Activated CD4-positive, alpha-beta T cell treated with anti-CD3 and anti-CD28 coated beads for 48 hours (primary cell): ENCODE results near the gene ANO10.
"Not testable (repeated sequence)": the region's sequence is repeated elsewhere in the genome, so short reads cannot be mapped to it uniquely, and the experiment has no call there.

Experiments used
- DNase-seq: peaks from one replicate; pipeline ENCODE4 v3.0.0-alpha.2; 2020

The ANO10 gene, protein sequence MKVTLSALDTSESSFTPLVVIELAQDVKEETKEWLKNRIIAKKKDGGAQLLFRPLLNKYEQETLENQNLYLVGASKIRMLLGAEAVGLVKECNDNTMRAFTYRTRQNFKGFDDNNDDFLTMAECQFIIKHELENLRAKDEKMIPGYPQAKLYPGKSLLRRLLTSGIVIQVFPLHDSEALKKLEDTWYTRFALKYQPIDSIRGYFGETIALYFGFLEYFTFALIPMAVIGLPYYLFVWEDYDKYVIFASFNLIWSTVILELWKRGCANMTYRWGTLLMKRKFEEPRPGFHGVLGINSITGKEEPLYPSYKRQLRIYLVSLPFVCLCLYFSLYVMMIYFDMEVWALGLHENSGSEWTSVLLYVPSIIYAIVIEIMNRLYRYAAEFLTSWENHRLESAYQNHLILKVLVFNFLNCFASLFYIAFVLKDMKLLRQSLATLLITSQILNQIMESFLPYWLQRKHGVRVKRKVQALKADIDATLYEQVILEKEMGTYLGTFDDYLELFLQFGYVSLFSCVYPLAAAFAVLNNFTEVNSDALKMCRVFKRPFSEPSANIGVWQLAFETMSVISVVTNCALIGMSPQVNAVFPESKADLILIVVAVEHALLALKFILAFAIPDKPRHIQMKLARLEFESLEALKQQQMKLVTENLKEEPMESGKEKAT

DNA sequence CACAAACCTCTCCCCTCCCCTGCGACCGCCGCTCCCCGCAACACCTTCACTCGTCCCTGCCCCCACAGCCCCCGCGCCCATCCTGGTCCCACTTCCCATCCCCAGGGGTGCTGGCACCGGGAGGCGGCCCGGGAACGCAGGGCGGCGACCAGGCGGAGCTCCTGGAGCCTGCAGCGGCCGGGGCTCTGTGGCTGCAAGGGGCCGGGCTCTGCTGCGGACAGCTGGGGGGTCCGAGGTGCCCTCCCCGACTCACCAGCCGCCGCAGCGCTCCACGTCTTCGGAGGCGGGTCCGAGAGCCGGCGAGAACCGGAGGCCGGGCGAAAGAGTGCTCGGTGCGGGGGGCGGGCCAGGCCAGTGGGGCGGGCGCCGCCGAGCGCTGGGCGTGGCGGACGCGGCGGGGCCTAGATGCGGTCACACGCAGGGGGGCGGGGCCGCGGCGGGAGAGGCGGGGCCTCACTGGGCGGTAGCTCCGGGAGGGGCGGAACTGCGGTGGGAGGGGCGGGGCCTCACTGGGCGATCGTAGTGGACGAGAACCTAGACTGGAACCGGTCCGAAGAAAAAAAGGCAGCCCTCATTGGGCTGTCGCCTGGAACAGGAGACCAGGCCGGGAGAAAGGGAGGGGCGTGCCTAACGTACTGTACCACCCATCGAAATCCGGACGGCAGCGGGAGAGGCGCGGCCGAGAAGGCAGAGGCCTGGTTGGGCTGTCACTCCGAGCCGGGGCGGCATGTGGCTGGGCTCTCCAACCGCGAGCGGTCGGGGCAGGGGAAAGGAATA is at the start of gene ANO10:
Gene ANO10, minus strand, starts transcription at position 356 of the 777 bp plus-strand sequence. CDS start 16,159 bp downstream, outside the sequence.
- peak; percentile 97 for DNase-seq

DNA sequence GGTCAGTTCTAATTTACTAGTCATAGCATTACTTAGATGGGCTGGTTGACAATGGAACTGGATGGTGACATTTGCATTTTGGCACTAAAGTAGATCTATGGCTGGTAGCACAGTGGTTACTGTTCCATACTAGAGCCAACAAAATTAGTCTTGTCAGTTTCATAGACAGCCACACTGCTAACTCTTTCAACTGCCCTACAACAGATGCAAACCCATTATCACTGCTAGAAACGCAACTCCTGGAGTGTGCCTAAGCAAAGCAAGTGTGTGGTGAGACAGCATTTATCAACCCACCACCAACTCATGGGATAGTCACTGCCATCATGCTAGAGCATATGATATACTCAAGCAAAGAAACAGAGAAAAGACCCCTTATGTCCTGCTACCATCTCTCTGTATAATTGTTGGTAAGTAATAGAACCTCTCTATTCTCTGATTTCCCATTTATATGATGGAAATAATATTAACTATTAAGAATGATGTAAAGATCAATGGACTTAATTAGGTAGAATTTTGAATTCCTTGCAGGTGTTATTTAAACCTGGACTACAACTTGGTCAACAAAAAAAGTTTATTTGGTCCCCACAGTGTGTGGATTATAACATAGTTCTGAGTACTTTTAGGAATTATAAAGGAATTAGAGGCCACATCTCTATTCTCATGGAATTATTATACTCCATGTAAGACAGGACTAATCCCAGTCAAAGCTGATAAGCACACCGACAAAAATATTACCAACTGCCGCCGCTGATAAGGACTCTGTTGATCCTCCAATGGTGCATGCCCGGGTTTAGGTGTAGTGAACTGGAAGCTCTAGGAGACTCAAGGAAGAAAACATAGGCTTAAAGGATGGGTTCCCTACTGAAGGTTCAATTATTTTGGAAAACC is 49.1 kb upstream of the ANO10 start:
- DNase-seq, result no peak

DNA sequence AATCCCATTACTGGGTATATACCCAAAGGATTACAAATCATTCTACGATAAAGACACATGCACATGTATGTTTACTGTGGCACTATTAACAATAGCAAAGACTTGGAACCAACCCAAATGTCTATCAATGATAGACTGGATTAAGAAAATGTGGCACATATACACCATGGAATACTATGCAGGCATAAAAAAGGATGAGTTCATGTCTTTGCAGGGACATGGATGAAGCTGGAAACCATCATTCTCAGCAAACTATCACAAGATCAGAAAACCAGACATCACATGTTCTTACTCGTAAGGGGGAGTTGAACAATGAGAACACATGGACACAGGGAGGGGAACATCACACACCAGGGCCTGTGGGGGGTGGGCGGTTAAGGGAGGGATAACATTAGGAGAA is 43.2 kb upstream of the ANO10 start:
- not testable (repeated sequence) for DNase-seq

DNA sequence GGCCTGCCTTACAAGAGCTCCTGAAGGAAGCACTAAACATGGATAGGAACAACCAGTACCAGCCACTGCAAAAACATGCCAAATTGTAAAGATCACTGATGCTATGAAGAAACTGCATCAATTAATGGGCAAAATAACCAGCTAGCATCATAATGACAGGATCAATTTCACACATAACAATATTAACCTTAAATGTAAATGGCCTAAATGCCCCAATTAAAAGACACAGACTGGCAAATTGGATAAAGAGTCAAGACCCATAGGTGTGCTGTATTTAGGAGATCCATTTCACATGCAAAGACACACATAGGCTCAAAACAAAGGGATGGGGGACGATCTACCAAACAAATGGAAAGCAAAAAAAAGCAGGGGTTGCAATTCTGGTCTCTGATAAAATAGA is 39.6 kb upstream of the ANO10 start:
- DNase-seq, result not testable (repeated sequence)

DNA sequence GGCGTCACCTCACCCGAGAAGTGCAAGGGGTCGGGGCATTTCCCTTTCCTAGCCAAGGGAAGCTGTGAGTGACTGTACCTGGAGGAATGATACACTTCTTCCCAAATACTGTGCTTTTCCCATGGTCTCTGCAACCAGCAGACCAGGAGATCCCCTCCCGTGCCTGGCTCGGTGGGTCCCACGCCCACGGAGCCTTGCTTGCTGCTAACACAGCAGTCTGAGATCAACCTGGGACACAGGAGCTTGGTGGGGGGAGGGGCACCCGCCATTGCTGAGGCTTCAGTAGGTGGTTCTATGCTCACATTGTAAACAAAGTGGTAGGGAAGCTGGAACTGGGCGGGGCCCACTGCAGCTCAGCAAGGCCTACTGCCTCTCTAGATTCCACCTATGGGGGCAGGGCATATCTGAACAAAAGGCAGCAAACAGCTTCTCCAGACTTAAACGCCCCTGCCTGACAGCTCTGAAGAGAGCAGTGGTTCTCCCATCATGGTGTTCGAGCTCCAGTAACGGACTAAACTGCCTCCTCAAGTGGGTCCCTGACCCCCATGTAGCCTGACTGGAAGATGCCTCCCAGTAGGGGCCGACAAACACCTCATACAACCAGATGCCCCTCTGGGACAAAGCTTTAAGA is 37.6 kb upstream of the ANO10 start:
- DNase-seq, result no peak

DNA sequence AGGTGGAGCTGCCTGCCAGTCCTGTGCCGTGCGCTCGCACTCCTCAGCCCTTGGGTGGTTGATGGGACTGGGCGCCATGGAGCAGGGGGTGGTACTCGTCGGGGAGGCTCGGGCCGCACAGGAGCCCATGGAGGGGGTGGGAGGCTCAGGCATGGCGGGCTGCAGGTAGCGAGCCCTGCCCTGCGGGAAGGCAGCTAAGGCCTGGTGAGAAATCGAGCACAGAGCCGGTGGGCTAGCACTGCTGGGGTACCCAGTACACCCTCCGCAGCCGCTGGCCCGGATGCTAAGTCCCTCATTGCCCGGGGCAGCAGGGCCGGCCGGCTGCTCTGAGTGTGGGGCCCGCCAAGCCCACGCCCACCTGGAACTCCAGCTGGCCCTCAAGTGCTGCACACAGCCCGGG is 34.6 kb upstream of the ANO10 start:
- not testable (repeated sequence) for DNase-seq

DNA sequence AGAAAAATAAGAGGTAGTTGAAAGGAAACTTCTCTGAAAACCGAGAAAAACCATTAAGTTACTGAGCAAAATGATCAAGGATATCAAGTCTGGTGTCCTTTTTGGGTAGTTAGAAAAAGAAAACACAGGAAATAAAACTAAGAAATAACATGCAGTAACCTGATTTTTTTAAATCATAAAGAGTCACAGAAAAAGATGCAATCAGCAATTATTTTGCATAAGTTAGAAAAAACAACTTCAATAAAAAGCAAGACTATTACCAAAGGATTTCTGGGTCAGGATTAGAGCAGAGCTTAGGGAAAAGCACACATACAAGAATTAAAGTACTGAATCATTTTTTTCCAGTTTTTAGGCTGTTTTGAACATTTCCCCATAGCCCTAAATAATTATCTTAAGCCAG is 28.5 kb upstream of the ANO10 start:
- no peak for DNase-seq

DNA sequence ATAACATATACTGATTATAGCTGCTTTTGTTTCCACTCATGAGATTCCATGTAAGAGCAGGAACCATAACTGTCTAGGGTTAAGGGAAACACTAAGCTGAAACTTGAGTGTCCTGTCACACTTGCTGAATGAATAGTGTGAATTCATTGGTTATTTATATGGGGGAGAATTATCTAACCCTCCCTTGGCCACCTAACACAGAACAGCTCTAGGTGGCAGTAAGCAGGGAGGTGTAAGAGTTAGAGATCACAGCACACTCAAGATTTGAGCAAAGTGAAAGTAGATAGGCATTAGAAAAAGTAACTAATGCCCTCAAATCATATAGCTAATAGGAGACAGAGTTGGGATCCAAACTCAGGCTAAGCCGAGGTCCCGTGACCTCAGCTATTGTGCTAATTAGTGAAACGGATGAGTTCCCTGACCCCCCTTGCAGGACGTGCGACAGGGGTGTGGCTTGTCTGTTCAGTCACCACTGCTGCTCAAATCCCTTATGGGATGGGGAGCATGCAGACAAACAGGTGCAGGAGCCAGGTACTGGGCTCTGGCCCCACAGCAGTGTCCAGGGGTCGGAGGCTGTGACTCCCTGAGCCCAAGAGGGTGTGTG is 27.7 kb upstream of the ANO10 start:
- DNase-seq, result no peak

DNA sequence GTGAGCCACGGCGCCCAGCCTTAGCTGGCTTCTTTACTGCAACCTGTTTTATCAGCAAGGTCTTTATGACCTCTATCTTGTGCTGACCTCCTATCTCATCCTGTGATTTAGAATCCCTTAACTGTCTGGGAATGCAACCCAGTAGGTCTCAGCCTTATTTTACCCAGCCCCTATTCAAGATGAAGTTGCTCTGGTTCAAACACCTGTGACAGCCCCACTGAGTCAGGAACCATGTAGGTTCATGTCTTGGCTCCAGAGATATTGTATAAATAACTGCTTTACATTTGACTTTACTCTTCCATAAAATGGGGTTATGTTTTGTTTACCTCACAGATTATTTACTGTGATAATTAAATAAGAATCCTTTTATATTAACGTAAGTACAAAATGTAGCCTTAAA is 27.1 kb upstream of the ANO10 start:
- no peak for DNase-seq

DNA sequence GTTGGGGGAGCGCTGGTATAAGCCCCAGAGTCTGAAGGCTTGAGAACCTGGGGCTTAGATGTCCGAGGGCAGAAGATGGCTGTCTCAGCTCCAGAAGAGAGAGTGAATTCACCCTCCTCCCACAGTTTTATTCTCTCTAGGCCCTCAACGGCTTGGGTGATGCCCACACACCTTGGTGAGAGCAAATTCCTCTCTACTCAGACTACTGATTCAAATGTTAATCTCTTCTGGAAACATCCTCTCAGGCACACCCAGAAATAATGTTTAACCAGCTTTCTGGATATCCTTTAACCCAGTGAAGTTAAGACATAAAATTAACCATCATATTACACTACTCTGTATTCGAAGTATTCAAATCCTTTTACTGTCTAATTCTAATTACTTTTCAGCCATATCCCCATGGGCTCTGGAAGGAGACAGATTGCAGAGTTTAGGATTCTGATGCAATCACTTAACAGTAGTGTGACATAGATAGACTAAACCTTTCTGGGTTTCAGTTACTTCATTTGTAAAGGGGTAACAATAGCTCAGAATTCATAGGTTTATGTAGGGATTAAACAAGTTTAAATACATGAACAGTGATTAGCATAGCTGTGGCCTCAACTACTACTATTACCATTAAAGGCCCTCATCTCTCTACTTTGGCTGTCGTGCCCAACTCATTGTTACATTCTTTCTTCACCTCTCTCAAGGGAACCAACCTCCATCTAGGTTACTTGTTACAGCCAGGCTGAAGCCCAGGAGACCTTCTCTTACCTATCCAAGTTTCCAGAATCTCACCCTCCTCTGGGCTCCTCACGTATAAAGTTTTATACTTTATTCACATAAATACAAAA is 25.7 kb upstream of the ANO10 start:
- no peak for DNase-seq

DNA sequence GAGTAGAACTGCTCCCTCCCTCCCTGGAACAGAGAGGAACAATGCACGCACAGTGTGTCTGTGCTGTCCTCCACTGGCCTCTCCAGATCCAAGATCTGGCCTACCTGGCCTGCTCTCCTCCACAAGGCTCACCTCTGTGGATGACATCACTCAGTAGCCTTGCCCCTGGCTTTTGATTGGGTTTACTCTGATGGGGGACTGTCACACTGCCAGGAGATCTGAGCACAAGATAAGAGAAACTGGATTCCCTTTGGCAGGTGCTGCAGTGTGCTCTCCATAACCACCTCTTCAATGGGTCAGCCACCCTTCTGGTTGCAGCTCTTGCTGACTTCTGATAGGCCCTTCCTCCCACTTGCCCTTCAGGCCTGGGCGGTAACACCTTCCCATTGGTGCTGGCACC is 22.6 kb upstream of the ANO10 start:
- no peak for DNase-seq

DNA sequence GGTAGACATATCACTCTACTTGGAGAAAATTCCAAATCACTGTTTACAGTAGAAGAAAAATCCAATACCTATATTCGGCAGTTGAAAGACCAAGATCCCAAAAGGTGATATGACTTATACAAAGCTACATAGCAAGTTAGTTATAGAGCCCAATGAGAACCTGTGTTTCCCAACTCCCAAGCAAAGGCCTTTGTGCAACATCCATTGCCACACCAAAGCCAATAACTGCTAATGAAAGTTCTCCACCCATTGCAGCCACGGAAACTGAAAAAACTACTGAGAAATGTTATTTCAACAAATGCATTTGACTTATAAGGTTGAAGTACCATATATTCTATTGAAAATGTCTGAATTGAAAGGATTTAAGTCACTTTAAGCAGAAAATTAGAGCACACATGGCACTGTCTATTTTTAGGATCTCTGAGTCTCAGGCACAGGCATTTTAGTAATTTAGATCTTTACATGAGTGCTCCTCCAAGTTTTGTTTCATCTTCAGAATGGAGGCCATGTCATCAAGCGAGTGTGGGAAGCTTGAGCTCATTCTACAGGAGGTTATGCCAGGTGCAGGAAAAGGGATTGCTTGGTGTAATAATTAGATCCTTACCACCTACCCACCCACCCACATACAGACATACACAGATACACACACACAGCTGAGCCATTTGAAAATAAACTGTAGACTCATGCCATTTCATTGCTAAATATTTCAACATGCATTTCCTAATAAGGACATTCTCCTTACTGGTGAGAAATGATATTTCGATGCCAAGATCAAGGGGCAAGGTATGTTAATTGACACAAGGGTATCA is 19.7 kb upstream of the ANO10 start:
- no peak for DNase-seq

DNA sequence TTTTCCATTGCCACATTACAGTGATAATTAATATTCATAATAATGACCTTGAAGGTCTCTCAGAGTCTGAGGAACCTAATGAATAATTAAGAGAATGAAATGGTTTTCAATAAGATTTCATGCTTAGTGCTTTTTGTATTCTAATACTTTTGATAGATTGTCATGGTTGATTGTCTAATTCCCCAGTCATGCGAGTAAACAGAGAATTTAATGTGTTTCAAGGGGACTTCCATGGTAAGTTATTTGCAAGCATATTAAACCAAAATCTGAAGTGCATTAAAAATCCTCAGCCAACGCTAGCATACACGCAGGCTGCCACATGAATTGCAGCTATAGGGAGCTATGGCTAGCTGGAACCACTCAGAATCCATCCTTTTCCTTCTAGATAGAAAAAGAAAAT is 18.9 kb upstream of the ANO10 start:
- DNase-seq, result no peak

DNA sequence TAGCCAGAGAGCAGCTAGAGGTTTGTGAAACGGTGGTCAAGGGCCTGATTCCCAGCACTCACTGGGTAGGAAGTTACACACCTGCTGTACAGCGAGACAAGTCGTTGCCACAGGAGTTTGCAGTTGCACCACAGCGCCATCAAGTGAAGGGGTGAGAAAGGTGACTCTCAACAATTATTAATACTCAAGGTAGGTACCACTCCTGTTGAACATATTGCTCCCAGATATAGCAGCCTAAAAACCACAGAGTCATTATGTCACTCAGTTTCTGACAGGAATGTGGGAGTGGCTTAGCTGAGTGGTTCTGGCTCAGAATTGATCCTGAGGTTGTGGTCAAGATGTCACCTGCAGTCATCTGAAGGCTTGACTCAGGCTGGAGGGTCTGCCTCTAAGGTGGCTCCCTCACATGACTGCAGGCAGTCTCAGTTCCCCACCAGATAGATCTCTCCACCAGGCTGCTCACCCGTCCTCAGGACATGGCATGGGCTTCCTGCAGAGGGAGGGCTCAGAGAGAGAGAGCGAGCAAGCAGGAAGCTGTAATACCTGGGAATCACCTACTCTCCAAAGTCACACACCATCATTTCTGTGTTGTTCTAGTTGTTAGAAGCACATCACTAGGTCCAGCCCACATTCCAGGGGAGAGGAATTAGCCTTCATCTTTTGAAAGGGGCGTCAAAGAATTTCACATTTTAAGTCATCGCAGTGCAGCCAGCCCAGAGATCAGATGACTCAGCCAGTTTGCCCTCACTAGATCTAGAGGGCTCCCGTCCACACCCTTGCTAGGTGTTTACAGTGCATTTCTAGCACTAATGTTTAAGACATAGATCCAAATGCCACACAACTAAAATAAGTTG is 17.0 kb upstream of the ANO10 start:
- DNase-seq, result peak; percentile 54

DNA sequence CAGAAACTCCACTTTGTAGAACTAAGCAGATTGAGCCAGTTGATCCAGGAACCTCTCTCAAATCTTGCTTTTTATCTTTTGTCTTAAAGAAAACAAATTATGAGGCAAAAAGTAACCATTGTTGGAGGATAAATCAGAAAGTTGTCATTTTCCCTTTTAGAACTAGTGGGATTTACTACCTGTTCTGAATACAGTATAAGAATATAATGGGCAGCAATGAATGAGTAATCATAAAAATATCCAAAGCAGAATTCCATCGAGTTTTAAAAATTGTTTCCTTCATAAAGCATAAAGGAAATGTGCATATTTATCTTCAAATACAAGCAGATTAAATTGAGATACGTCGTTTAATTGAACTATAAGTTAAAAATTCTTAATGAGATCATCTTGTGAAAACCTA is 15.9 kb upstream of the ANO10 start:
- no peak for DNase-seq

DNA sequence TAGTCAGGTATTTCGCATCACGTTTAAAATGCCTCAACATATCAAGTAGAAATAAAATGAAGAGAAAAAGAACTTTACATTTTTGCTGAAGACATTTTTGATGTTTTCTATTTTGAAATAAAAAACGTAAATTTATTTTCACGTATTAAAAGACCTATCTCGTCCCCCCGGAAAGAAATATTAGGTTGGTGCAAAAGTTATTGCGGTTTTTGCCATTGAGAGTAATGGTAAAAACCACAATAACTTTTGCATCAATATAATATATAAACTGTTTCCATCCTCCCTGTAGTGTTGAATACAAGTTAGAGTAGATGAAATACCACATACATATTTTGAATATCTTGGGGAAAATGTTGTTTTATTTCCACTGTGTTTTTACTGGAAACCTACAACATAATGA is 11.2 kb upstream of the ANO10 start:
- DNase-seq, result no peak

DNA sequence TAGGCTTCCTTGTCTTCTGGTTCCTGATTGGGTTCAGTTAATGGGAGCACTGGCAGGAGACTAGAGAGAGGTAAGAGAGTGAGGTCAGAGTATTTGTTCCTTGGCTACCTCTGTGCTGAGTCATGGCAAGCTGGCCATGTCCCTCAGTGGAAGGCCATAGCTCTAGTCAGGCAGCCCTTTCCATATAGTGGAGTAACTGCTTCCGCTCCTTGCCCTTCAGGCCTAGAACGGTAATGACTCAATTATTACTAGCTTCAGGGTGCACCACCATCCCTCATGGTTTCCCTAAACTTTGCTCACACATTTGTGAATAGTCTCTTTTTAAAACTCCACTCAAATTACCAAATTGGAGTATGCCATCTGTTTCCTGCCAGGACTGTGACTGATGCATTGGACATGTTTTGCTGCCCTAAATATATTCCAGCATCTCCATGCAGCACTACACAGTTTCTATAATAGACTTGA is 10.5 kb upstream of the ANO10 start:
- DNase-seq, result no peak

DNA sequence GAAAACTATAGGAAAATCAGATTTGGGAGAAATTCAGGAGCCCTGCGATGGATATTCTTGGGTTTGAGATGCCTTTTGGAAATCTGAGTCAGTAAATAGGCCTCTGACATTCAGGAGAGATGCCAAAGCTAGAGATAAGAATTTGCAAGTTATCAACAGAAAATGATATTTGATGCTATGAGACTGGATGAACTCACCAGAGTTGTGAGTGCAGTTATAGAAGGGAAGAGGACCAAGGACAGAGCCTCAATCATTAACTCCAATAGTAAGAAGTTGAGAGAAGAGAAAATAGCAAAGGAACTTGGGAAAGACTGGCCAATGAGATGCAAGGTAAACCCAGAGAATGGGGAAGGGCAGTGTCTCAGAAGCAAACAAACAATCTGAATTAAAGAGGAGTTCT is 7.9 kb upstream of the ANO10 start:
- no peak for DNase-seq

DNA sequence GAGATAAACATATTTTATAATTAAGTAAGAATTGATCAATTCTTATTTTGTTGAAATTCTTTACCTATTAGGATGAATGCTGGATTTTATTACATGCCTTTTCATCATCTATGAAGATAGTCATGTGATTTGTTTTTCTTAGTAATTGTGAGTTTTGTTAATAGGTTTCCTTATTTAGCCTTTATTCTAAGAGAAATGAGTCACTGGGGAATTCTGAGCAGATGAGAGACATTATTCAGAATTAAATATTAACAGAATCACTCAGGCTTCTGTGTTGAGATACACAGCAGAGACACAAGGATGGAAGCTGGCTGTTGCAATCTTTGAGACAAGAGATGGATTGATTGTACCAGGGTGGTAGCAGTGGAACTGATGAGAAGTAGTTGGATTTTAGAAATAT is 7.4 kb upstream of the ANO10 start:
- no peak for DNase-seq
